ENCODE measurements around the gene MLF2. TPM values are rescaled to one million over a fixed set of nuclear protein-coding genes. Genes with fewer than 3 reads are reported as not detected.
A peak's percentile ranks its signal among the peaks of the same experiment; 100 is the strongest.

MLF2 gene
- total RNA-seq, 1 donor from 2014 or later: 162 TPM

DNA sequence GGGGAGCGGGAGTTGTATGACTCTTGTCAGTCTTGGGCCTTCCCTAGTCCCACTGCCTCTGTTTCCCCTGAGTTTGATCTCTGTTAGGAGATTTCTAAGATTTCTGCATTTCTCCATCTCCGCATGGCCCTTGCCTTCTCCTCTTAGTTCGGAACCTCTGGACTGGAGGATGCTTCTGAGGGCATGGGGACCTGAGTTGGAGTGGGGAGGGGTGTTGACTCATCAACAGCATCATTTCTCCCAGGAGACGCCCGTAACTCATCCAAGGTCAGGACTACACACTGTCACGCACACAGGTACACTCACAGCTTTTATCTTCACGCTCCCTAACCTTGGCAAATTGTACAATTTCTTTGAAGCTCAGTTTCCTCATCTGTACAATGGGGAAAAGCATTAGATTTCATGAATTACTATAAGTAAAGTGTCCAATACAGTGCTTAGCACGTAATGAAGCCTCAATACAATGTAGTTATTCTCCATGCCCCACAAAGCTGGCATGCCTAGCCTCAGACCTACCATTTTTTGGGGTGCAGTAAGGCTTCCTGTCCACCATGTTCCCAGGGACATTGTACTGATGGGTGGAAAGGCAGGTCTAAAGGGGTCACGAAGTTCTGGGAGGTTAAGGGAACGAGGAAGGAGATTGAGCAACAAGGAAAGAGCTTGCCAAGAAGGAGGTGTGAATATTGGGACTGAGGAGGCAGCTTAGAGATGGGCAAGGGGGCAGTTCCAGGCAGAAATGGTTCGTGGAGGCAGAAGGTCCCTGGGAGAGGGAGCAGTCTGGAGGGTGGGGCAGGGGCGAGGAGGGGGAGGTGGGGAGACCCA is 18.8 kb upstream of the MLF2 start:
- Mint-ChIP-seq H3K36me3 (ENCODE audit: unreplicated experiment) (peaks cover 14% of the 10 kb centered on the region), H3K9me3 (ENCODE audit: unreplicated experiment) (no peaks in the 10 kb centered on the region), H3K27ac (ENCODE audit: unreplicated experiment) (peak overlapping the region; percentile 23), H3K4me3 (ENCODE audit: unreplicated experiment) (no peak overlapping the region), H3K4me1 (ENCODE audit: unreplicated experiment) (peaks cover 23% of the 10 kb centered on the region), H3K27me3 (ENCODE audit: unreplicated experiment) (no peaks in the 10 kb centered on the region)
- no peak for DNase-seq (ENCODE audit: extremely low spot score, unreplicated experiment)
- TF ChIP-seq, protein P1, sequence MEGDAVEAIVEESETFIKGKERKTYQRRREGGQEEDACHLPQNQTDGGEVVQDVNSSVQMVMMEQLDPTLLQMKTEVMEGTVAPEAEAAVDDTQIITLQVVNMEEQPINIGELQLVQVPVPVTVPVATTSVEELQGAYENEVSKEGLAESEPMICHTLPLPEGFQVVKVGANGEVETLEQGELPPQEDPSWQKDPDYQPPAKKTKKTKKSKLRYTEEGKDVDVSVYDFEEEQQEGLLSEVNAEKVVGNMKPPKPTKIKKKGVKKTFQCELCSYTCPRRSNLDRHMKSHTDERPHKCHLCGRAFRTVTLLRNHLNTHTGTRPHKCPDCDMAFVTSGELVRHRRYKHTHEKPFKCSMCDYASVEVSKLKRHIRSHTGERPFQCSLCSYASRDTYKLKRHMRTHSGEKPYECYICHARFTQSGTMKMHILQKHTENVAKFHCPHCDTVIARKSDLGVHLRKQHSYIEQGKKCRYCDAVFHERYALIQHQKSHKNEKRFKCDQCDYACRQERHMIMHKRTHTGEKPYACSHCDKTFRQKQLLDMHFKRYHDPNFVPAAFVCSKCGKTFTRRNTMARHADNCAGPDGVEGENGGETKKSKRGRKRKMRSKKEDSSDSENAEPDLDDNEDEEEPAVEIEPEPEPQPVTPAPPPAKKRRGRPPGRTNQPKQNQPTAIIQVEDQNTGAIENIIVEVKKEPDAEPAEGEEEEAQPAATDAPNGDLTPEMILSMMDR (IDR thresholded peaks at IDR 0.05): no peak

DNA sequence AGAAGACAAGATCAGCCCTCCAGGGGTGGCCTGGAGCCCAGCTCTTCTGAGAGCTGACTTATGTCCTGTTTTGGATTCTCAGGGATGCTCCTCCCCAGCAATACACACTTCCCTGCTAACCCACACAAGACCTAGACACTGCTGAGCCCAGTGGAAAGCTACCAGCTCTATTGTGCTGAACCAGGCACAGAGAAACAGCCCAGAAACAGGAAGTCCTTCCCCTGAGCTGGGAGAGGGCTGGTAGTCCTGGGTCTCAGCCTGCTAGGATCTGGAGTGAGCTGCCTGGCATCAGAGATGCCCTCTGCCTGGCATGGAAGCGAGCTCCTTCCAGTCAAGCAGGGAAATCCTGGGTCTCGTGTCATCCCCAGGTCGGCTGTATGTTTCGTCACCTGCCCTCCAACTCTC is 18.2 kb upstream of the MLF2 start:
- H3K27ac Mint-ChIP-seq (ENCODE audit: unreplicated experiment): peak overlapping the region; percentile 23
- H3K4me3 Mint-ChIP-seq (ENCODE audit: unreplicated experiment): no peak overlapping the region
- DNase-seq (ENCODE audit: extremely low spot score, unreplicated experiment): no peak
- TF ChIP-seq, protein P1 (IDR thresholded peaks at IDR 0.05): no peak
- peaks cover 14% of the 10 kb centered on the region for H3K36me3 Mint-ChIP-seq (ENCODE audit: unreplicated experiment)
- H3K9me3 Mint-ChIP-seq (ENCODE audit: unreplicated experiment): no peaks in the 10 kb centered on the region
- H3K4me1 Mint-ChIP-seq (ENCODE audit: unreplicated experiment): peaks cover 23% of the 10 kb centered on the region
- H3K27me3 Mint-ChIP-seq (ENCODE audit: unreplicated experiment): no peaks in the 10 kb centered on the region

DNA sequence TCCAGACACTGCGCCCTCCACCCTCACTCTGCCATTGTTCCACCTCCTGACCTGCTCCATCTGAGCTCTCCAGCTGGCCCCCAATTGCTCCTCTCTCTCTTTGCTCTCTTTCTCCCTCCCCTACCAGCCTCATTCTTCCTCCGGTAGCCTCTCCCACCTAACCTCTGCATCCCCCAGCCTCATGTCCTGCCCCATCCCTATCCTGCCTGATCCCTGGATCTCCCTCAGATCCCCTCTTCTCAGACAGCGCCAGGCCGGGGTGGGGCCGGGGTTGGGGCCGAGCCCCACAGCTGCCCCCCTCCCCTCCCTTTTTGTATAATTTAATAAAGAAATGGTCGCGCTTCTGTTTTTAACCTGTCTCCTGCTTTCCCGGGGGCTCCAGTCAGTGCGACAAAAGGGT is 17.7 kb upstream of the MLF2 start:
- TF ChIP-seq, protein P1 (IDR thresholded peaks at IDR 0.05): no peak

DNA sequence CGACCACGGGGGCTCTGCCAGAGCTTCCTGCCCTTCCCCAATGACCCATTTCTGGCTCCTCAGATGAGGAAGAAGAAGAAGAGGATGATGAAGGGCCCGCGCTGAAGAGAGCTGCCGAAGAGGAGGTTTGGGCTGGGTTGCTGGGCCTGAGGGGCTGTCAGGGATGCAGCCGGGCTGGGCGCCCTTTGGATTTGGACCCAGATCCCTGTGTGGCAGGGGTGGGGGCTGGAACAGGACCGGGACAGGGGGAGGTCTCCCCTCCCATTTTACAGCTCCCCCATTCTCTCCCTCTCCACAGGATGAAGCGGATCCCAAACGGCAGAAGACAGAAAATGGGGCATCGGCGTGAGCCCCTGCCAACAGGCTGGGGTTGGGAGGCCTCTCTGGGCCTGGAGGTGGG is 17.2 kb upstream of the MLF2 start:
- Mint-ChIP-seq H3K4me1 (ENCODE audit: unreplicated experiment) (peaks cover 32% of the 10 kb centered on the region), H3K27me3 (ENCODE audit: unreplicated experiment) (no peaks in the 10 kb centered on the region), H3K27ac (ENCODE audit: unreplicated experiment) (peak overlapping the region; percentile 63), H3K4me3 (ENCODE audit: unreplicated experiment) (peak overlapping the region; percentile 29), H3K9me3 (ENCODE audit: unreplicated experiment) (no peaks in the 10 kb centered on the region), H3K36me3 (ENCODE audit: unreplicated experiment) (peaks cover 14% of the 10 kb centered on the region)
- TF ChIP-seq, protein P1 (IDR thresholded peaks at IDR 0.05): no peak
- no peak for DNase-seq (ENCODE audit: extremely low spot score, unreplicated experiment)

More for the DNA sequence above, 17.7 kb upstream of the MLF2 start:
- no peak for DNase-seq (ENCODE audit: extremely low spot score, unreplicated experiment)
- no peaks in the 10 kb centered on the region for H3K27me3 Mint-ChIP-seq (ENCODE audit: unreplicated experiment)
- peaks cover 27% of the 10 kb centered on the region for H3K4me1 Mint-ChIP-seq (ENCODE audit: unreplicated experiment)
- no peaks in the 10 kb centered on the region for H3K9me3 Mint-ChIP-seq (ENCODE audit: unreplicated experiment)
- H3K27ac Mint-ChIP-seq (ENCODE audit: unreplicated experiment): peak overlapping the region; percentile 23
- H3K36me3 Mint-ChIP-seq (ENCODE audit: unreplicated experiment): peaks cover 14% of the 10 kb centered on the region
- H3K4me3 Mint-ChIP-seq (ENCODE audit: unreplicated experiment): no peak overlapping the region

DNA sequence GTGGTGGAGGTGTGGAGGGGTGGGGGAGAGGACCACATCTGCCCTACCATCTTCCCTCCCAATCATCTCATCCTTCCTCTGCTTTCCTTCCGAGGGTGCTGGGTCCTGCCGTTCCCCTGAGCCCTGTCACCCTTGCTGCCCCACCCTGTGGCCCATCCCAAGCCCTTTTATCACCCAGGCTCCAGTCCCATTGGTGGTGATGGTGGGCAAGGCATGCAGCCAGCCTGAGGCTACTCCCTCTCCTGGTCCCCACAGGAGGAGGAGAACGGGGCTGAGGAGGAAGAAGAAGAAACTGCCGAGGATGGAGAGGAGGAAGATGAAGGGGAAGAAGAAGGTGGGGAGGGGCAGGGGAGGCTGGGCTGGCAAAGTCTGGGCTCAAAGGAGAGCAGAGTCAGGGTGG is 16.7 kb upstream of the MLF2 start:
- H3K27ac Mint-ChIP-seq (ENCODE audit: unreplicated experiment): peak overlapping the region; percentile 63
- peaks cover 37% of the 10 kb centered on the region for H3K4me1 Mint-ChIP-seq (ENCODE audit: unreplicated experiment)
- no peak for DNase-seq (ENCODE audit: extremely low spot score, unreplicated experiment)
- peak overlapping the region; percentile 29 for H3K4me3 Mint-ChIP-seq (ENCODE audit: unreplicated experiment)
- peaks cover 12% of the 10 kb centered on the region for H3K36me3 Mint-ChIP-seq (ENCODE audit: unreplicated experiment)
- TF ChIP-seq, protein P1 (IDR thresholded peaks at IDR 0.05): no peak
- H3K27me3 Mint-ChIP-seq (ENCODE audit: unreplicated experiment): no peaks in the 10 kb centered on the region
- no peaks in the 10 kb centered on the region for H3K9me3 Mint-ChIP-seq (ENCODE audit: unreplicated experiment)
